Type B pancreatic cell (in vitro differentiated cells): ENCODE measurements around the gene VEPH1. TPM values are rescaled to one million over a fixed set of nuclear protein-coding genes. Genes with fewer than 3 reads are reported as not detected.

Source experiments
- DNase-seq: peaks from one replicate; pipeline ENCODE4 v3.0.0; 2021; ENCODE audit warnings: mixed read lengths; ENCODE audit not compliant: unreplicated experiment; ENCODE audit errors: extremely low spot score
- H3K27ac Mint-ChIP-seq: 2 replicates; pipeline ENCODE4 v1.8.0; 2021; ENCODE audit warnings: mild to moderate bottlenecking, mixed read lengths
- H3K27me3 Mint-ChIP-seq: 2 replicates; pipeline ENCODE4 v1.8.0; 2021; ENCODE audit warnings: mixed read lengths
- H3K36me3 Mint-ChIP-seq: 2 replicates; pipeline ENCODE4 v1.8.0; 2021; ENCODE audit warnings: mixed read lengths
- H3K4me1 Mint-ChIP-seq: one replicate; pipeline ENCODE4 v1.8.0; 2021; ENCODE audit warnings: mixed read lengths; ENCODE audit not compliant: unreplicated experiment
- H3K4me3 Mint-ChIP-seq: 2 replicates; pipeline ENCODE4 v1.8.0; 2021; ENCODE audit warnings: mild to moderate bottlenecking, mixed read lengths
- H3K9me3 Mint-ChIP-seq: 2 replicates; pipeline ENCODE4 v1.8.0; 2021; ENCODE audit warnings: mixed read lengths
- total RNA-seq: library from RNA; stranded (reverse); gene quantifications from 2 replicates; pipeline ENCODE4 v1.2.1, GENCODE V29; 2021; ENCODE audit warnings: low replicate concordance
- TF ChIP-seq, protein P1 (sequence below): fragments of 200-600 bp; sonication (generic); conservative IDR thresholded peaks from 2 replicates; pipeline ENCODE4 v1.5.0; 2021; ENCODE audit warnings: antibody characterized with exemption, mild to moderate bottlenecking

The VEPH1 gene
- total RNA-seq, 1 donor from 2014 or later = 5.9 TPM

GRCh38 chr3:157376603-157377300, 126.5 kb downstream of the VEPH1 start:
- Mint-ChIP-seq H3K9me3 (peaks cover 3% of the 10 kb centered on the region), H3K27ac (no peak overlapping the region), H3K4me3 (no peak overlapping the region), H3K36me3 (no peaks in the 10 kb centered on the region), H3K27me3 (no peaks in the 10 kb centered on the region), H3K4me1 (peaks cover 40% of the 10 kb centered on the region)
- no peak for DNase-seq
- TF ChIP-seq, protein P1, sequence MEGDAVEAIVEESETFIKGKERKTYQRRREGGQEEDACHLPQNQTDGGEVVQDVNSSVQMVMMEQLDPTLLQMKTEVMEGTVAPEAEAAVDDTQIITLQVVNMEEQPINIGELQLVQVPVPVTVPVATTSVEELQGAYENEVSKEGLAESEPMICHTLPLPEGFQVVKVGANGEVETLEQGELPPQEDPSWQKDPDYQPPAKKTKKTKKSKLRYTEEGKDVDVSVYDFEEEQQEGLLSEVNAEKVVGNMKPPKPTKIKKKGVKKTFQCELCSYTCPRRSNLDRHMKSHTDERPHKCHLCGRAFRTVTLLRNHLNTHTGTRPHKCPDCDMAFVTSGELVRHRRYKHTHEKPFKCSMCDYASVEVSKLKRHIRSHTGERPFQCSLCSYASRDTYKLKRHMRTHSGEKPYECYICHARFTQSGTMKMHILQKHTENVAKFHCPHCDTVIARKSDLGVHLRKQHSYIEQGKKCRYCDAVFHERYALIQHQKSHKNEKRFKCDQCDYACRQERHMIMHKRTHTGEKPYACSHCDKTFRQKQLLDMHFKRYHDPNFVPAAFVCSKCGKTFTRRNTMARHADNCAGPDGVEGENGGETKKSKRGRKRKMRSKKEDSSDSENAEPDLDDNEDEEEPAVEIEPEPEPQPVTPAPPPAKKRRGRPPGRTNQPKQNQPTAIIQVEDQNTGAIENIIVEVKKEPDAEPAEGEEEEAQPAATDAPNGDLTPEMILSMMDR = no peak

GRCh38 chr3:157375342-157375986, 127.8 kb downstream of the VEPH1 start:
- Mint-ChIP-seq H3K27ac (no peak overlapping the region), H3K4me1 (peaks cover 42% of the 10 kb centered on the region), H3K36me3 (no peaks in the 10 kb centered on the region), H3K9me3 (peaks cover 3% of the 10 kb centered on the region), H3K4me3 (no peak overlapping the region), H3K27me3 (no peaks in the 10 kb centered on the region)
- TF ChIP-seq, protein P1 = no peak
- no peak for DNase-seq

- Mint-ChIP-seq H3K4me1 (peaks cover 42% of the 10 kb centered on the region), H3K27ac (no peak overlapping the region), H3K36me3 (no peaks in the 10 kb centered on the region), H3K4me3 (no peak overlapping the region), H3K9me3 (peaks cover 3% of the 10 kb centered on the region), H3K27me3 (no peaks in the 10 kb centered on the region)
- DNase-seq = no peak
- TF ChIP-seq, protein P1 = no peak
These were observed 128.3 kb downstream of the VEPH1 start for GRCh38 chr3:157374933-157375332.

- Mint-ChIP-seq H3K4me3 (peak overlapping the region; percentile 11), H3K27ac (peak overlapping the region; percentile 54), H3K4me1 (peaks cover 50% of the 10 kb centered on the region), H3K9me3 (peaks cover 7% of the 10 kb centered on the region), H3K36me3 (no peaks in the 10 kb centered on the region), H3K27me3 (no peaks in the 10 kb centered on the region)
- no peak for DNase-seq
- TF ChIP-seq, protein P1 = no peak
These were observed 129.4 kb downstream of the VEPH1 start for GRCh38 chr3:157373783-157374182.

DNA sequence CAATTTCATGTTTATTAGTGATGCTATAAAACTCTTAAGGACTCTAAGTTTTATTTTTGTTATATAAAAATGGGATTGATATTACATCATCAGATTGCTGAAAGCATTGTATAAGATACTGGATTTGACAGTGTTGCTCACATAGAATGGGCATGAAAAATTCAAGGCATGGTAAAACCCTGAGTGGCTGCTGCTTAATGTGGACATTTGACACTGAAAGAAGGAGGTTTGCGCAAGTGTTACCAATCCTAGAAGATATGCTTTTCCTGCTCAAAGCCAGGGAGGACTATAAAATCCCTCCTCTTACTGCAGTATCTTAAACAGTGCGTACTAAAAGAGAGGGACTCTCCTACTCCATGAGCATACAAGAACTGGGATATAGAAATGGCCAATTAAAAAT, 132.3 kb downstream of the VEPH1 start:
- Mint-ChIP-seq H3K36me3 (no peaks in the 10 kb centered on the region), H3K4me1 (peaks cover 43% of the 10 kb centered on the region), H3K27ac (no peak overlapping the region), H3K9me3 (peaks cover 7% of the 10 kb centered on the region), H3K4me3 (no peak overlapping the region), H3K27me3 (no peaks in the 10 kb centered on the region)
- TF ChIP-seq, protein P1 = no peak
- no peak for DNase-seq
